Islet precursor cell (in vitro differentiated cells): ENCODE data around the gene ZNRF2.

ENCODE experiments used
- DNase-seq: peaks from one replicate; pipeline ENCODE4 v3.0.0-alpha.2; 2018

The ZNRF2 gene

DNA sequence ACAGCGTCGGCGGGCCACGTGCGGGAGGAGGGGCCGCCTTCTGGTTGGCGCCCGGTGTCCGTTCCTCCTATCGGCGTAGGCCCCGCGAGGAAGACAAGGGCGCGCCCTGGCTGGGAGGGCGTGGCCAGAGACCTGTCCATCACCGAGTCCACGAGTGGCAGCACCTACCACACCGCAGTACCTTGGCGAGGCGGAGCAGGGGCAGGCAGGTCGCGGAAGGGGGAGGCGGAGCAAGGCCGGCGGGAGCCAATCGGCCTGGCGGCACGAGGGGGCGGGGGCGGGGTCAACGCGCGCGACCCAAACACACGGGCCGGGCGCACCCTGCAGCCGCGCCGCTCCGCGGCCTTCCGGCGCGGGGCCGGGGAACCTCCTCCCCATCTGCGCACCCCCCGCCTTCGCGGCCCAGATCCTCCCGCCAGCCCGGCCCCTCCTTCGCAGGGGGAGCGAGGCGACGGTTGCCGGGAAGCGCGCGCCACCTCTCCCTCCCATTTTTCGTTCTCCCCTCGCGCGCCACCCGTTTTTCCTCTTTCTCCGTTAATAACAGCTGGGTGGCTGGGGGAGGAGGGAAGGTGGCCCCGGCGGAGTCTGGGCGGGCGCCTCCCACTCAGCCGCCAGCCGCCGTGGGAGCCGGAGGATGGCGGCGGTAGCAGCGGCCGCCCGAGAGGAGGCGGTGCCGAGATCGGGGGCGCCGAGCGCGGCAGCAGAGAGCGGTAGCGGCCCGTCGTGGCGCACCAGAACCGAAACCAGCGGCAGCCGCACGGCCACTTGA is at the start of gene ZNRF2:
TSS of gene ZNRF2 (plus strand) at position 300 of the 769 bp plus-strand sequence. CDS start 761 bp downstream, outside the sequence.
- peak; percentile 100 for DNase-seq

DNA sequence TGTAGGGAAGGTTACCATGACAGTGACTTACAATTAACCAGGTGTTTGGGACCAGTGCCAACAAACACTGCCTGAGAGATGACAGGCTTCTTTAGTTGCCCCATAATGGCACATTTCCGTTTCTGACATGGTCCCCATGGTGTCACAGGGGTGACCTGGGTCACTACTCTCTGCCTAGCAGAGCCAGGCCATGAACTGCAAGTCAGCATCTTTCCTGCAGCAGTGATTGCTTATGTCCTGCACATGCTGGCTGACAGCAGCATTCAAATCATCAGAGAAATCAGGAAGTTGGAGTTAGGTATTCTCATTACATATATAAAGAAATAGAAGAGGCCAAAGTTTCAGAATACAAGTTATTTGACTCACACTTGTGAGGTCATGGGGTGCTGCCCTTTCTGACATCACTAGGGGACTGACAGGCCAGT is 47.1 kb upstream of the ZNRF2 start:
- no peak for DNase-seq

- DNase-seq: no peak
These were observed 45.5 kb upstream of the ZNRF2 start for GRCh38 chr7:30238721-30239441.

DNA sequence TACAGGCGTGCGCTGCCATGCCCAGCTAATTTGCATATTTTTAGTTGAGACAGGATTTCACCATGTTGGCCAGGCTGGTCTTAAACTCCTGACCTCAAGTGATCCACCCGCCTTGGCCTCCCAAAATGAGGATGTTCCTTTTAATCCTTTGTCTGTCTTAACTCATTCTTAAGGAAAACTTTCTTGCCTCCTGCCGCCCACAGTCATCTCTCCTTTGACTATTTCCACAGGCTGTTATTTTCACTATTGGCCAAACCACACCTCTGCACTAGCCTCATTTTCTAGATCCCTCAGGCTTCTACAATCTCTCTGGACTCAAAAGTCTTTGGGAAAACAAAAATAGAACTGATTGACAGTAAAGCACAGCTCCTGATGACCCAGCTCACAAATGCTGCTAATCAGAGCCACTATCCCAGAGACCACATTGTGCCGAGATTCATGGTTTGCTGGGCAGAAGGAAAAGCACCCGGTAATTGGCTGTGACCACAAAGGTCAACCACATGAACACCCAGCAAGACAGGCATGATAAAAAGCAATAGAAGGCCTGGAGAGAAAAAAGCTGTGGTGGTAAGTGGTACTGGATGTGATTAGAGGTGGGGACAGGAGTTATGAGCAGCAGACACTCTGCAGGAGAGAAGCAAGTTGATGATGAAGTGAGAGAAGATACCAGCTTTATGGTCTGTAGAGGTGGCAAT is 44.1 kb upstream of the ZNRF2 start:
- no peak for DNase-seq

GRCh38 chr7:30241767-30242166 is 42.6 kb upstream of the ZNRF2 start:
- no peak for DNase-seq

- DNase-seq: no peak
These were observed 40.1 kb upstream of the ZNRF2 start for GRCh38 chr7:30244340-30244739.

DNA sequence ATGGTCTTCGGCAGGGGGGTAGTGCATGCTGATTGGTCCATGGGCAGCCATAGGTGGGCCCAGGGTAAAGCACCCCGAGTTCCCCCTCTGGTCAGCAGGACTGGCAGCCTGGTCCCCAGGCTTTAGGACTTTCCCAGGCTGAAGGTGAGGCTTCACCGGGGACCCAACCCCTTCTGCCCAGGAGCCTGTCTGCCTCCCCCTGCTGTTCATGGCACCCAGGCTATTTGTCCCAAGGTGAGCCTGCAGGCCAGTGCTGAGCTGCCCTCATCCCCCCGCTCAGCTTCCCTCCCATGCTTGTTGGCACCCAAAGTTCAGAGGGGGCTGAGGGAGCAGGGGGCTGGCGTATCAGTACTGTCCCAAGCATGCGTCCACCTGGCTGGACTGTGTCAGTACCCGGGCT is 38.5 kb upstream of the ZNRF2 start:
- DNase-seq: no peak

DNA sequence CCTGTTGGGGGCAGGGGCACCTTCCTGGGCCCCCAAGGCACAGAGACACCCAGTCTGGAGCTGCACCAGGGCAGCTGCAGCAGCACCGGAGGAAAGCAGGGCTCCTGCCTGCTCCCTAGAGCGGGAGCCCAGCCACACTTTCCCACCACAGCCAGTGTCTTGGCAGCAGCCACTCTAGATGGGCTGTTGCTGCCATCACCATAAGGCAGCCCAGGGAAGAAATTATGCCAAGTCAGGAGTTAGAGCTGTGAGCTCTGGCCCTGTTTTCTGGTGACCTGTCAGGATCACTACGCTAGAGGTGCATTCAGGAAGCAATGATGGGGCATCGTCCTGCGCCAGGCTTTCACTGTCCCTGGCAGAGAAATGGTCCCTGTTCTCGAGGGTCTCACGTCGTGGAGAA is 38.0 kb upstream of the ZNRF2 start:
- DNase-seq: no peak

DNA sequence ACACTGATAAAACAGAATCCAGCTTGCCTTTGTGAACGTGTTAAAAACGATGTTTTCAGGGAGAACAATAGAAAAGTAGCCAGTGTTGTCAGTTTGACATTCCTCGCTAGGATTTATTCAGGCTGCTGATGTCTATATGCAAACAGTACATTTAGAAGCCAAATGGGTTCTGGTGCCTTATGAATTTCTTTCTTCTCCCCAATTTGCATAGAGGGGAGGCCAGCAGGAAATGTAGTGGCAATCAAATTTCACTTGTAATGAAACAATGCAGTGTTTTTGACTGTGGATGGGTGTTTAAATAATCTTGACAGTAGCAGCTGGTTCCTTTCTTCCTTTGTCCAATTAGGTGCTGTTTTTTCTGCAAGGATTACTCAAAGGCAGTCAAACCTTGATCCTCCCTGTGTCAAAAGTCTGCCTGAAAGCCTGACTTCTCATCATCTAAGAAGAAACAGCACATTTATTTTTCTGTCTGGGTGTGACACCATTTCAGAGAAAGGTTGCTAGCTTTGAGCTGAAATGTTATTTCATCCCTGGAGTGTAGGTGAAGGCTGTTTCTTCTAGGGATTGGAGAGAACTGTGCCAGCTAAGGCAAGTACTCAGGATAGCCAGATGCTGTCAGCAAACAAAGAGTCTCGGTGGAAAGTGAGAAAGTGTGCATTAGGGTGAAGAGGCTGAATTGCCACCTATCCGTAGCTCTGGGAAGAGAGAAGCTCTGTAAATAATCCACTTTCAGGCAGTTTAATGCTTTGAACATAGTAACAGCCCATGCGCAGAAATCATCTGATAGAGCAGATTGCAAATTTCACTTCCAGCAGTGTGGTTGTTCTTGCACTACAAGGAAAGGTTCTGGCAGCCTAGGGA is 36.6 kb upstream of the ZNRF2 start:
- no peak for DNase-seq

GRCh38 chr7:30249316-30249715 is 35.1 kb upstream of the ZNRF2 start:
- no peak for DNase-seq

DNA sequence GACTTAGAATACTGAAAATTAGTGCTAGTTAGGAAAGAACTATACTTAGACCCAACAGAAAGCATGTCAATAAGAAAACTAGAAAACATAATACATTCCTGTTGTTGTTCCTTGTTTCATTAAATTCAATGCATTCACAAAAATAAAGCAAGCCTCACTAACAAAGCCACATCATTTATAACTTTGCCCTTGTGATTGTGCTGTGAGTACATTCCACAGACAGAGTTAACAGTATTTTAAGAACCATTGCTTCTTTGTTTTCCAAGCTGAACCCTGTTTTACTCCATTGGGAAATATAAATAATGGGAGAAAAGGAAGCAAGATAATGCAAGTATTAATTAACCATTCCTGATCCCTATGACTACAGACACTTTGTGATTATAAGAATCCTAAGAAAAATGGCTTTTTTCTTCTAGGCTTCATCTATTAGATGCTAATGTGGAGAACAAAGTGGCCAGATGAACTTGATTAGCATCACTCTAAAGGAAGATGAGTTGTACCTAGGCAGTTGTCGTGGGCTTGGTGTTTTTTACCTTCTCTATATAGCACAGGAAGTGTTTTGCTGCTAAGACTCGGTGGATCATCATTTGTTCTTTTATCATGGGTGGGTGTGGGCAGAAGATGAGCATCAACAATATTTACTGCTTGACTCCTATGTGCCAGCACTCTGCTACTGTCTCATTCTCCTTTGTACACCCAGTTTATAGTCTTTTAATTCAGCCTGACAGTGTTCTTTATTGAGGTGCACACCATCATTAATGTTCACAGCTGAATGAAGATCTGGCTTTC is 34.2 kb upstream of the ZNRF2 start:
- no peak for DNase-seq

DNA sequence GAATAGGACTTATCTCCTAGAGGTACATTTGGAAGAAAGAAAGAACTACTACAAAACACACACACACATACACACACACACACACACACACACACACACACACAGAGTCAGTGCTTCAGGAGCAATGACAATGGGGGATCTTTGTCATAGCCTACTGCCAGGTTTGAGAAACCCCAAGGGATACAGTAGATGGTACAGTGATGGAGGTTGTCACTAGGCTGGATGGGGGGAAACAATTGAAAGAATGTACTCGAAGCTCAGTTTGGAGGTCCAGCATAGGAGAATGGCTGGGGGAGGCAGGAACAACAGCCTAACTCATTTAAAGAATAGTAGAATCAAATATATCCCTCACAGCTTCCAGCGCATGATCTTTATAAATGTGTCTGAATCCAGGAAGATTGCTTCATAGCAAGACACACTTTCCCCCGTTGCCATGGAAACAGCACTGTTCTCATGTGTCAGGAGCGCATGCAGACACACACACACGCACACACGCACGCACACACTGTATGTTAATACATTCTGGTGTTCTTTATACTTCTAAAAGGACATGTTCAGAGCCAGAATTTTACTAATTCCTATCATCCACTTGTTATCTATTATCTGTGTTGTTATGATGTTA is 32.6 kb upstream of the ZNRF2 start:
- no peak for DNase-seq

DNA sequence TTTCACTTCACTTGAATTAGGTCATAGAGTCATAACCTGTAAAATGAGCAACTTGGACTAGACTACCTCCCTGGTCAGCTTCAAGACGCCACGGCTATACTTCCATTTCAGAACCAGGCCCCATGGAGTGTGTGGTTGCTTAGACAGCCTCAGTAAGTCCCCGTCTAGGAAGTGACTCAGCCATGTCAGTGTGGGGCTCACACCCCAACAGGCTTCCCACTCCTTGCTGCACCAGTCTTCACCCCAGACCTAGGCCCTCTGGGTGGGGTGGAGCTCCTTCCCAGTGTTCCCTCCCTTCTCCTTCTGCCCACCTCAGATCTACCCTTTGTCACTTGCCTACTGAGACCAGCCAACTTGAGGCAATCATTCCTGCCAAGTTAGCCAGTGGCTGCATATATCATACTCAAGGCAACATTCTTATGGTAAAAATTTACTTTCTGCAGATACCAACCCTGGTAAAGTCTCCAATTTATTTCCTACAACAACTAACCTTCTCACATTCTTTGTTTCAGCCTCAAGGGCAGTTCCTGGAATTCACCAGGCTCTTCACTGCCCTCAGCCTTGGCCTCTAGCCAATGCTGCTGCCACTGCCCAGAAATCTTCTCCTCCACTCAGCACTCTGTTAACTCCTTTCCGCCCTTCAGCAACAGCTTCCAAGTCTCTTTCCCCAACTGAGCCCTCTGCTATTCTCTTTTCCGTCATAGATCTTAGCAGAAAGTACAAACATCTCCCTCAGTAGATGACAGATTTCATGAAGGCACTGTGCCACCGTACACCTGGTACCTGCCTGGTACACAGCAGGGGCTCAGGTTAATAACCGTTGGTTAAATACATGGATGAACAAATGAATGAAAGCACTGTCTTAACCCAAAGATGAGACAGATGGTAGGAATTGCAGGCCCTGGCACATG is 31.3 kb upstream of the ZNRF2 start:
- no peak for DNase-seq

GRCh38 chr7:30253796-30254165 is 30.6 kb upstream of the ZNRF2 start:
- DNase-seq: no peak

DNA sequence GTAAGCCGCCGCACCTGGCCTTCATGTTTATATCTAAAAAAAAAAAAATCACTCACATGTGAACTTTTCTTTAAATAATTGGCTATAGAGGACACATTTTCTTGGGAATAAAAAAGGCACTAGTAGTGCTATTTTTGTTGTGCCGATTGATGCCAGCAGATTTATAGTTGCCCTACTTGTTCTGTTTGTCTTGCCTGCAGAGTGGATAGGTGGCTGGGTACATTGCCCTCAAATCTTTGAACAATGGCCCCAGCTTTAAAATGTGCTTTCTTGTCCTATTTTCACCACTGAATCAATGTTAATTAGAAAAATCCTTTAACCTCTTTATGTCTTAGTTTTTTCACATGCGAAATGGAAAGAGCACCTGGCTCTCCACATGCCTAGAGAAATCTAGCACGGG is 30.1 kb upstream of the ZNRF2 start:
- no peak for DNase-seq

GRCh38 chr7:30254717-30255063 is 29.7 kb upstream of the ZNRF2 start:
- DNase-seq: no peak

- no peak for DNase-seq
These were observed 29.2 kb upstream of the ZNRF2 start for GRCh38 chr7:30255064-30255769.

DNA sequence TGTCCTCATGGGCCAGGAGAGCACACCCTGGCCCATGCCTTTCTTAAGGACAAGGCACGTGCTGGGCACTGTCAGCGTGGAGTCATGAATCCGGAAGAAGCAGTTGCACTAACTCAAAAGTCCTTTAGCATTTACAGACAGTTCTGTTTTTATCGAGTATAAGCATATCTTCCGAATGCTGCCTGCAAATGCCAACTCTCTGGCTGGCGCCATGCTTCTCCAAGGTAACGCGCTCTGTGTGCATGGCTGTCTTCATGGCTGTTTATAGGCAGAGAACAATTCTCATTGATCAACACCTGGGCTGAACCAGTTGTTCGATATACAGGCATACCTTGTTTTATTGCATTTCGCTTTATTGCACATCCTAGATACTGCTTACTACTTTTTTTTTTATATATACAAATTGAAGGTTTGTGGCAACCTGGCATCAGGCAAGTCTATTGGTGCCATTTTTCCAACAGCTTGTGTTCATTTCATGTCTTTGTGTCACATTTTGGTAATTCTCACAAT is 28.0 kb upstream of the ZNRF2 start:
- no peak for DNase-seq

- DNase-seq: no peak
These were observed 24.1 kb upstream of the ZNRF2 start for GRCh38 chr7:30260246-30260768.
